H7 (cell line): ENCODE data around the gene ATF7. TPM values are rescaled to one million over a fixed set of nuclear protein-coding genes. Genes with fewer than 3 reads are reported as not detected.
"Not testable (repeated sequence)": the region's sequence is repeated elsewhere in the genome, so short reads cannot be mapped to it uniquely, and the experiment has no call there.

Experiments used
- DNase-seq: peaks from one replicate; pipeline ENCODE4 v3.0.0; 2012
- H3K27me3 ChIP-seq: 2 replicates; pipeline ENCODE4 v1.6.0; 2011; ENCODE audit warnings: mild to moderate bottlenecking, low read length; ENCODE audit not compliant: control insufficient read depth, insufficient read depth
- H3K36me3 ChIP-seq: replicated peaks from 2 replicates; pipeline ENCODE4 v1.5.1; 2011; ENCODE audit warnings: low read length; ENCODE audit not compliant: control insufficient read depth, insufficient read depth
- H3K4me3 ChIP-seq: 2 replicates; pipeline ENCODE4 v1.5.1; 2011; ENCODE audit warnings: low read depth, mild to moderate bottlenecking, control low read depth, low read length, moderate library complexity; ENCODE audit not compliant: insufficient read depth
- total RNA-seq: library from RNA; depleted of rRNA; stranded (reverse); fragments of >200 nt; shearing (Covaris generic); gene quantifications from 2 replicates; pipeline ENCODE4 v1.2.3, GENCODE V29; 2014; rRNA removed

The ATF7 gene
- 7.1 and 9.8 TPM in 2 replicates for total RNA-seq

GRCh38 chr12:53625946-53626701, at the start of gene ATF7:
TSS of gene ATF7 (minus strand) at chr12:53626382. CDS start at chr12:53601000, 25,382 bp downstream.
- peak; percentile 95 for DNase-seq
- Histone ChIP-seq H3K36me3 (no peaks in the 10 kb centered on the region), H3K27me3 (no peaks in the 10 kb centered on the region), H3K4me3 (peak within 1 kb of the TSS; percentile 75)

GRCh38 chr12:53674977-53675700, 49.0 kb upstream of the ATF7 start:
- H3K36me3 ChIP-seq: peaks cover 20% of the 10 kb centered on the region
- no peak for DNase-seq
- H3K4me3 ChIP-seq: peak overlapping the region; percentile 87
- no peaks in the 10 kb centered on the region for H3K27me3 ChIP-seq

- Histone ChIP-seq H3K36me3 (peaks cover 42% of the 10 kb centered on the region), H3K4me3 (no peak overlapping the region), H3K27me3 (no peaks in the 10 kb centered on the region)
- no peak for DNase-seq
Observed at GRCh38 chr12:53670971-53671370, 44.8 kb upstream of the ATF7 start.

- H3K36me3 ChIP-seq: peaks cover 46% of the 10 kb centered on the region
Observed at GRCh38 chr12:53670308-53670707, 44.1 kb upstream of the ATF7 start.

GRCh38 chr12:53667080-53667479, 40.9 kb upstream of the ATF7 start:
- no peak for DNase-seq
- no peak overlapping the region for H3K4me3 ChIP-seq
- H3K27me3 ChIP-seq: no peaks in the 10 kb centered on the region
- H3K36me3 ChIP-seq: peaks cover 41% of the 10 kb centered on the region

More at GRCh38 chr12:53670308-53670707, 44.1 kb upstream of the ATF7 start:
- DNase-seq: no peak
- Histone ChIP-seq H3K4me3 (no peak overlapping the region), H3K27me3 (no peaks in the 10 kb centered on the region)

- no peak overlapping the region for H3K4me3 ChIP-seq
- no peaks in the 10 kb centered on the region for H3K27me3 ChIP-seq
- peaks cover 27% of the 10 kb centered on the region for H3K36me3 ChIP-seq
- no peak for DNase-seq
Observed at GRCh38 chr12:53664936-53665335, 38.8 kb upstream of the ATF7 start.

GRCh38 chr12:53664191-53664590, 38.0 kb upstream of the ATF7 start:
- DNase-seq: no peak
- Histone ChIP-seq H3K27me3 (no peaks in the 10 kb centered on the region), H3K36me3 (peaks cover 21% of the 10 kb centered on the region), H3K4me3 (no peak overlapping the region)

GRCh38 chr12:53660041-53660440, 33.9 kb upstream of the ATF7 start:
- Histone ChIP-seq H3K27me3 (no peaks in the 10 kb centered on the region), H3K36me3 (peaks cover 2% of the 10 kb centered on the region), H3K4me3 (no peak overlapping the region)
- no peak for DNase-seq

- Histone ChIP-seq H3K36me3 (no peaks in the 10 kb centered on the region; the same call in 1 of the 2 replicates), H3K4me3 (no peak overlapping the region), H3K27me3 (no peaks in the 10 kb centered on the region)
- no peak for DNase-seq
Observed at GRCh38 chr12:53659571-53659981, 33.4 kb upstream of the ATF7 start.

- Histone ChIP-seq H3K4me3 (no peak overlapping the region), H3K27me3 (no peaks in the 10 kb centered on the region)
- DNase-seq: peak; percentile 37
Observed at GRCh38 chr12:53659011-53659551, 32.9 kb upstream of the ATF7 start.

GRCh38 chr12:53657041-53657440, 30.9 kb upstream of the ATF7 start:
- no peak overlapping the region for H3K4me3 ChIP-seq
- no peaks in the 10 kb centered on the region for H3K27me3 ChIP-seq
- DNase-seq: no peak
- H3K36me3 ChIP-seq: no peaks in the 10 kb centered on the region; the same call in 1 of the 2 replicates

More at GRCh38 chr12:53659011-53659551, 32.9 kb upstream of the ATF7 start:
- H3K36me3 ChIP-seq: no peaks in the 10 kb centered on the region; the same call in 1 of the 2 replicates

GRCh38 chr12:53653595-53653994, 27.4 kb upstream of the ATF7 start:
- Histone ChIP-seq H3K4me3 (no peak overlapping the region), H3K36me3 (no peaks in the 10 kb centered on the region)

GRCh38 chr12:53652366-53652765, 26.2 kb upstream of the ATF7 start:
- no peak for DNase-seq
- H3K27me3 ChIP-seq: no peaks in the 10 kb centered on the region
- no peaks in the 10 kb centered on the region for H3K36me3 ChIP-seq
- no peak overlapping the region for H3K4me3 ChIP-seq

More at GRCh38 chr12:53653595-53653994, 27.4 kb upstream of the ATF7 start:
- H3K27me3 ChIP-seq: no peaks in the 10 kb centered on the region
- DNase-seq: no peak

- H3K27me3 ChIP-seq: no peaks in the 10 kb centered on the region
- no peak overlapping the region for H3K4me3 ChIP-seq
- no peaks in the 10 kb centered on the region for H3K36me3 ChIP-seq
- no peak for DNase-seq
Observed at GRCh38 chr12:53651737-53652136, 25.6 kb upstream of the ATF7 start.

GRCh38 chr12:53646300-53646699, 20.1 kb upstream of the ATF7 start:
- not testable (repeated sequence) for H3K4me3 ChIP-seq, DNase-seq, H3K27me3 ChIP-seq, H3K36me3 ChIP-seq
